GM12801 (cell line): Measurements from ENCODE around the gene GNG7.

ENCODE experiments used
- TF ChIP-seq, protein P1 (sequence below): IDR thresholded peaks from one replicate; pipeline ENCODE4 v1.5.1; 2011; ENCODE audit warnings: control low read depth; ENCODE audit not compliant: insufficient read length; ENCODE audit errors: extremely low read depth

Gene GNG7

DNA sequence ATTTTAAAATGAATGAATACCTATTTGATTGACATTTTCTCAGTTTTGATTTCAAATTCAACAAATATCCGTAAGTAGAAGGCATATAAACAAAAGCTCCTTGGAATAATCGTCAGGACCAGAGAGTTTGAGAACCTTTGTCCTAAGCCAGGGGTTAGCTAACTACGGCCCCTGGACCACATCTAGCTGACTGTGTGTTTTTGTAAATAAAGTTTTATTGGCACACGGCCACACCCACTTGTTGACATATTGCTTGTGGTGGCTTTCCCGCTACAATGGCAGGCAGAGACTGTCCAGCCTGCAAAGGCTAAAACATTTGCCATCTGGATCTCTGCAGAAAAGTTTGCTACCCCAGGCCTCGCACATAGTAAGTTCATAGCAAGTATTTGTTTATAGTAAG is 83.4 kb downstream of the GNG7 start:
- TF ChIP-seq, protein P1, sequence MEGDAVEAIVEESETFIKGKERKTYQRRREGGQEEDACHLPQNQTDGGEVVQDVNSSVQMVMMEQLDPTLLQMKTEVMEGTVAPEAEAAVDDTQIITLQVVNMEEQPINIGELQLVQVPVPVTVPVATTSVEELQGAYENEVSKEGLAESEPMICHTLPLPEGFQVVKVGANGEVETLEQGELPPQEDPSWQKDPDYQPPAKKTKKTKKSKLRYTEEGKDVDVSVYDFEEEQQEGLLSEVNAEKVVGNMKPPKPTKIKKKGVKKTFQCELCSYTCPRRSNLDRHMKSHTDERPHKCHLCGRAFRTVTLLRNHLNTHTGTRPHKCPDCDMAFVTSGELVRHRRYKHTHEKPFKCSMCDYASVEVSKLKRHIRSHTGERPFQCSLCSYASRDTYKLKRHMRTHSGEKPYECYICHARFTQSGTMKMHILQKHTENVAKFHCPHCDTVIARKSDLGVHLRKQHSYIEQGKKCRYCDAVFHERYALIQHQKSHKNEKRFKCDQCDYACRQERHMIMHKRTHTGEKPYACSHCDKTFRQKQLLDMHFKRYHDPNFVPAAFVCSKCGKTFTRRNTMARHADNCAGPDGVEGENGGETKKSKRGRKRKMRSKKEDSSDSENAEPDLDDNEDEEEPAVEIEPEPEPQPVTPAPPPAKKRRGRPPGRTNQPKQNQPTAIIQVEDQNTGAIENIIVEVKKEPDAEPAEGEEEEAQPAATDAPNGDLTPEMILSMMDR: no peak

DNA sequence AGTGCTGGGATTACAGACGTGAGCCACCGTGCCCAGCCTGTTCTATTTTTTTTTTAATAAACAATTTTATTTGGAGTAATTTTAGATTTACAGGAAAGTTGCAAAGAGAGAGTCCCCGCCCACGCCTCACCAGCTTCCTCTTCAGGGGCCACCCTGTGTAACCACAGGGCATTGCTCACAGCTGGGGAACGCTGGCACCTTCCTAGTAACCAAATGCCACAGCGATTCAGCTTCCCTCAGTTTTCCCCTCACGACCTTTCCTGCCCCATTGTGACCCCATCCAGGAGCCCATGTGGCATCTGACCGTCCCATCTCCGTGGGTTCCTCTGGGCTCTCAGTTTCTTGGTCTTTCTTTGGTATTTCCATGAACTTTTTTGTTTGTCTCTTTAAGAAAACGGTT is 83.9 kb downstream of the GNG7 start:
- TF ChIP-seq, protein P1: no peak

DNA sequence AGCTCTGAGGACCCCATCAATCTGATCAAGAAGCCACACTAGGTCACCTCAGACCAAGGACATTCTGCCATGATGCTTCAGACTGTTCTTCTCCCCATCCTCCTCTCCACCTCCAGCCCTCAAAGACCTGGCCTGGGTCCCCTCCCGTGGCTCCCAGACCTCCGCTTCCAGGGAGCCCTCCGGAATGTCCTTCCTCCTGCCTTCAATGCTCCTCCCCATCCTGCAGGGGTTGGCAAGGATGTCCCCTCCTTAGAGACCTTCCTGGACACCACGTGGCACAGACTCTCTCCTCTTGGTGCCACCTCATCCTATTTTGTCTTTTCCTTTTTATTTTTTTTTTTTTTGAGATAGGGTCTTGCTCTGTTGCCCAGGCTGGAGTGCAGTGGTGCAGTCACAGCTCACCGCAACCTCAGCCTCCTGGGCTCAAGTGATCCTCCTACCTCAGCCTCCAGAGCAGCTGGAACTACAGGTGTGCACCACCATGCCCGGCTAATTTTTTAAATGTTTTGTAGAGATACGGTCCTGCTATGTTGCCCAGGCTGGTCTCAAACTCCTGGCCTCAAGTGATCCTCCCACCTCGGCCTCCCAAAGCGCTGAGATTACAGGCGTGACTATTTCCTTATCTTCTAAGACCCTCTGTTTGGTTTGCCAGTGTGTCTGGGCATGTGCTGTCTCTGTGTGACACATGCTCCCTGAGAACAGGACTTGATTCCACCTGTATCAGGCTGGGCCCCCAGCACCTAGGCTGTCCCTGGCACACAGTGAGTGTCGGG is 84.9 kb downstream of the GNG7 start:
- TF ChIP-seq, protein P1: no peak

DNA sequence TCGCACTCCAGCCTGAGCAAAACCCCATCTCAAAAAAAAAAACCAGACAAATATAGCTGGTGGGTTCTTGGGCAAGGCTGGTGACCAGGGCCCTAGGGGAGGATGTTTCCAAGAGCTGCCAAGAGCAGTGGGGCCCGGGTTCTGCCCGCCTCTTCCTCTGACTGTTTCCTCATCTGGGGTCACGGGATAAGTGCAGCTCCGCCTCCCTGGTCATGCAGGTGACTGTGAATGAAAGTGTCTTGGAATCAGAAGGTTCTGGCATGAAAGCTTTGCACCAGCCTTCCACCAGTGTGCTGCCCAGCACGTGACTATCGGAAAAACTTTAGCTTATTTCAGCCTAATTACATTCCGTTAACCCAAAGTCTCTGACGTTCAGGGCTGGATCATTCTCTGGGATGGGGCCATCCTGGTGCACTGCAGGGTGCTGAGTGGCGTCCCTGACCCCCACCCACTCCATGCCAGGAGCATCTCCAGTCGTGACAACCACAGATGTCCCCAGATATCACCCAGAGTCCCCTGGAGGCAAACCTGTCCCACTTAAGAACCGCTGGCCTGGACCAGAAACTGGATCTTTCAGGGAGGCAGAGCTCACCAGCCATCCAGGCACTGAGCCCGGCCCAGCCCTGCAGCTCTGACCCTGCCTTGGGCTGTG is 85.6 kb downstream of the GNG7 start:
- TF ChIP-seq, protein P1: no peak

DNA sequence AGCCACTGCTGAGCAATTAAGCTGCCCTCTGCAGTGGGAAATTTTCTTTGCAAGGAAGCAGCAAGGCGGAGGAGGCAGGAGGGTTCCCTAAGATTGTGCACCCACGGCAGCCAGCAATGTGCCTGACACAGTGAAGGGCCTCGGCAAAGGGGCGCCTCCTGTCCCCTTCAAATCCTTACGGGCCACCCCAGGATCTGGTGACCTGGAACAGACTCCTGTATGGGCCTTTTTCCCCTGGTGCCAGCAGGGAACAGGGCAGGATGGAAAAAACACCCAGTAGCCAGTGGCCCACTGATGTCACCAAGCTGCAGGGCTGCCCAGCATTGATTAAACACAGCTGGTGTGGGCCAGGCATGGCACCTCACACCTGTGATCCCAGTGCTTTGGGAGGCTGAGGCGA is 86.7 kb downstream of the GNG7 start:
- TF ChIP-seq, protein P1: no peak

DNA sequence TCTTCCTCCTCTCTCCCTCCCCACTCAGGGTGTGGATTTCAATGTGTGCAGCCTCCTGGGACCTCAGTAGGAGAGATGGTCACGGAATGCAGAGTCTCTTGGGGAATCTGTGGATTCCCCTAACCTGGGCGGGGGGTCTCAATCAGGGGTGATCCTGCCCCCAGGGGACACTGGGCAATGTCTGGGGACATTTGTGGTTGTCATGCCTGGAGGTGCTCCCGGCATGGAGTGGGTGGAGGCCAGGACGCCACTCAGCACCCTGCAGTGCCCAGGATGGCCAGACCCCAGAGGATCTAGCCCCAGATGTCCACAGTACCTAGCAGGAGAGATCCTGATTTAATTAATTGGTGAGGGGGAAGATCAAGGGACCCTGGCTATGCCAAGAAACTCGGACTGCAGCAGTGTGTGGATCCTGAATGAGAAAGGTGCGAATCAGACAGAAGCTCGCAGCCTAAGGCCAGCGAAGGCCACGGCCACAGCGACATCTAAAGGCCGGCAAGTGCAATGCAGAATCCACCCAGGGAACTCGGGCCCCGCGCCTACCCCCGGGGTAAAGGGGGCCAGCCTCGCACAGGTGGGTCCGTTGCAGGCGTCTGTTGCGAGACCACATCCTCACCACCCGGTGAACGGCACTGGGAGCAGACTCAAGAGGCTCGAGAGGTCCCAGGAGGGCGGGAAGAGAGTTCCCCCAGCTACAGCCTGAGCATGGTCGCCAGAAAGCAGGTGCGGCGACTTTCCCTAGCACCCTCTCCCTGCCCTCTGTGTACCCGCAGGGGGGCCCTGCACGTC is 88.8 kb downstream of the GNG7 start:
- TF ChIP-seq, protein P1: peak; percentile 95

DNA sequence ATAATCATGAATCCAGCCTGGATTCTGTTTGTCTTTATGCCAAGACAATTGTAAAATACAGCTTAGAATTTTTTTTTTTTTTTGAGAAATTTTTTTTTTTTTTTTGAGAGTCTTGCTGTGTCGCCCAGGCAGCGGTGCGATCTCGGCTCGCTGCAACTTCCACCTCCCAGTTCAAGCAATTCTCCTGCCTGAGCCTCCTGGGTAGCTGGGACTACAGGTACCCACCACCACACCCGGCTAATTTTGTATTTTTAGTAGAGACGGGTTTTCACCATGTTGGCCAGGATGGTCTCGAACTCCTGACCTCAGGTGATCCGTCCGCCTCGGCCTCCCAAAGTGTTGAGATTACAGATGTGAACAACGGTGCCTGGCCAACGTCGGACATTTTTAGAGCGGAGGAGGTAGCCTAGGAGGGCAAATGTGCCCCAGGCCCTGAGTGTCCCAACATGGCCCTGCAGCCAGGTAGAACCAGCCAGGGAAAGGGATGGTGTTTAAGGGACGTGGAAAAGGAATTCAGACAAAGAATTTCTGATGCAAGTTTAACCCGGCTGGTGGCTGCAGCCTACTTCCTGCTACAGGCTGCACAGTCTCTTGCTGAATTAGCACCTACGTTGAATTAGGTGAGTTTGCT is 89.8 kb downstream of the GNG7 start:
- TF ChIP-seq, protein P1: no peak
